22Rv1 (cell line): ENCODE results near the gene TMEM154.

ENCODE experiments used
- ZFX ChIP-seq: fragments of 450-650 bp; IDR thresholded peaks from 2 replicates; pipeline ENCODE4 v1.6.1; 2017; ENCODE audit warnings: antibody characterized with exemption, borderline replicate concordance
- TF ChIP-seq, protein P1 (sequence below): fragments of 450-650 bp; IDR thresholded peaks from 2 replicates; pipeline ENCODE4 v1.5.1; 2017; ENCODE audit warnings: mild to moderate bottlenecking

DNA sequence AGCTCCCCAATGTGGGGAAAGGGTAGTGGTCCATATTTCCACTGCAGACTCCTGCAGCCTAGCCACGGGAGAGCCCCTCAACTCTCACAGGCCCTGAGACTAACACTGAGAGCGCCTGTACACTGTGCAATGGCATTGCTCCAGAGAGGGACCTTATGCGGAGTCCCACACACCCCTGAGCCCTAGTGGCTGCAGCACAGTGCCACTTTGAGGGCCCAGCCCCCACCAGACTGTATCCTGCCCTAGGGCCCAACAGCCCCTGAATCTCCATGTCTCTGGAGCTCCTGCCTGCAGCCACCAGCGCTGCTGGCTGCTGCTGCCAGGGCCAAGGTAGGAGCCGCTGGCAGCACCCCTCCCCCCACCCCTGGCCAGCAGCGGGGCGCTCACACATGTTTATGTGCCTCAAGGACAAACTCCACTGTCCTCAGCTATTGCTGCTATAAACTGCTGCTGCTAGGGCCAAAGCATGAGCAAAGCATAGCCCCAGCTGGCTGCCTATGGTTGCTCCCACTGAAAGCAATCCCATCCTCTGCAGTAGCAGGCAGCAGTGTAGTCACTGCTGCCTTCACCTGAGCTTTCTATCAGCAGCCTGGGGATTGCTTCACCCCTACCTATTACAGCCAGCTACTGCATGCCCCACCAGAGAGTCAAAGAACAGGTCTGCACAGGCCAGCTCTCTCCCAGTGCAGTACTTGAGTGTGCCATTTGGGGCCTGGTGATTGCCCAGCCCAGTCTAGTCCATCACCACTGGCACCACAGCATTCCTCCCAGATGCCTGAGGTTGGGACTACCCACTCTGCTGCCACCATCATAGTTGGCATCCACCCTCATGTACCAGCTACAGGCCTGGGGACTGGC lies 24.3 kb downstream of the TMEM154 start:
- TF ChIP-seq, protein P1, sequence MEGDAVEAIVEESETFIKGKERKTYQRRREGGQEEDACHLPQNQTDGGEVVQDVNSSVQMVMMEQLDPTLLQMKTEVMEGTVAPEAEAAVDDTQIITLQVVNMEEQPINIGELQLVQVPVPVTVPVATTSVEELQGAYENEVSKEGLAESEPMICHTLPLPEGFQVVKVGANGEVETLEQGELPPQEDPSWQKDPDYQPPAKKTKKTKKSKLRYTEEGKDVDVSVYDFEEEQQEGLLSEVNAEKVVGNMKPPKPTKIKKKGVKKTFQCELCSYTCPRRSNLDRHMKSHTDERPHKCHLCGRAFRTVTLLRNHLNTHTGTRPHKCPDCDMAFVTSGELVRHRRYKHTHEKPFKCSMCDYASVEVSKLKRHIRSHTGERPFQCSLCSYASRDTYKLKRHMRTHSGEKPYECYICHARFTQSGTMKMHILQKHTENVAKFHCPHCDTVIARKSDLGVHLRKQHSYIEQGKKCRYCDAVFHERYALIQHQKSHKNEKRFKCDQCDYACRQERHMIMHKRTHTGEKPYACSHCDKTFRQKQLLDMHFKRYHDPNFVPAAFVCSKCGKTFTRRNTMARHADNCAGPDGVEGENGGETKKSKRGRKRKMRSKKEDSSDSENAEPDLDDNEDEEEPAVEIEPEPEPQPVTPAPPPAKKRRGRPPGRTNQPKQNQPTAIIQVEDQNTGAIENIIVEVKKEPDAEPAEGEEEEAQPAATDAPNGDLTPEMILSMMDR: no peak
- no peak for TF ChIP-seq ZFX
